Stimulated activated CD4-positive, alpha-beta T cell treated with anti-CD3 and anti-CD28 coated beads, Interleukin-1b, Interleukin-23, amount 100 ng/mL, for 1 hour (primary cell): ENCODE measurements around the gene B9D2.
A peak's percentile ranks its signal among the peaks of the same experiment; 100 is the strongest.
"Not testable (repeated sequence)": the region's sequence is repeated elsewhere in the genome, so short reads cannot be mapped to it uniquely, and the experiment has no call there.

Experiments used
- DNase-seq, 2 donors: peaks; one replicate each; pipeline ENCODE4 v3.0.0-alpha.2; 2020; ENCODE audit warnings: low read depth in 2 of 2

Gene B9D2

GRCh38 chr19:41363753-41364523 is at the start of gene B9D2:
Gene B9D2, minus strand, starts transcription at chr19:41364149. Its CDS starts 630 bp downstream, at chr19:41363519.
- peak; percentile 94 to 96 for DNase-seq

GRCh38 chr19:41412953-41413352 is 49.0 kb upstream of the B9D2 start:
- no peak for DNase-seq

GRCh38 chr19:41411968-41412265 is 48.0 kb upstream of the B9D2 start:
- DNase-seq = no peak

- DNase-seq = no peak
These were observed 47.4 kb upstream of the B9D2 start for GRCh38 chr19:41411100-41411967.

- DNase-seq = no peak
These were observed 46.5 kb upstream of the B9D2 start for GRCh38 chr19:41410336-41411054.

GRCh38 chr19:41409288-41409687 is 45.3 kb upstream of the B9D2 start:
- DNase-seq = no peak

- not testable (repeated sequence) for DNase-seq
These were observed 44.9 kb upstream of the B9D2 start for GRCh38 chr19:41408846-41409245.

- DNase-seq = no peak
These were observed 44.3 kb upstream of the B9D2 start for GRCh38 chr19:41408256-41408655.

GRCh38 chr19:41407271-41407670 is 43.3 kb upstream of the B9D2 start:
- DNase-seq = no peak

- DNase-seq = no peak
These were observed 41.8 kb upstream of the B9D2 start for GRCh38 chr19:41405776-41406175.

- no peak for DNase-seq
These were observed 39.4 kb upstream of the B9D2 start for GRCh38 chr19:41403181-41403970.

GRCh38 chr19:41402010-41402409 is 38.1 kb upstream of the B9D2 start:
- no peak for DNase-seq

GRCh38 chr19:41401483-41401882 is 37.5 kb upstream of the B9D2 start:
- DNase-seq = no peak

GRCh38 chr19:41399525-41399924 is 35.6 kb upstream of the B9D2 start:
- DNase-seq = no peak

- DNase-seq = no peak
These were observed 35.1 kb upstream of the B9D2 start for GRCh38 chr19:41399091-41399490.

- DNase-seq = no peak
These were observed 34.6 kb upstream of the B9D2 start for GRCh38 chr19:41398598-41398997.

- DNase-seq = no peak
These were observed 34.1 kb upstream of the B9D2 start for GRCh38 chr19:41398050-41398418.

- peak; percentile 93 to 99 for DNase-seq
These were observed 33.4 kb upstream of the B9D2 start, which contains the start of the genes BCKDHA and EXOSC5 for GRCh38 chr19:41397086-41398049. Gene BCKDHA, plus strand, starts transcription at chr19:41397818. Its CDS starts 10 bp downstream, at chr19:41397828. Gene EXOSC5, minus strand, starts transcription at chr19:41397359. Its CDS starts 31 bp downstream, at chr19:41397328.

GRCh38 chr19:41395355-41395754 is 31.4 kb upstream of the B9D2 start:
- no peak for DNase-seq

- DNase-seq = no peak
These were observed 28.8 kb upstream of the B9D2 start for GRCh38 chr19:41392775-41393174.
